HepG2 (cell line): ENCODE results near the gene STYK1. TPM values are rescaled to one million over a fixed set of nuclear protein-coding genes. Genes with fewer than 3 reads are reported as not detected.

Experiments used
- FOXJ3 ChIP-seq: sonication (generic); formaldehyde crosslinking; IDR thresholded peaks from 2 replicates; pipeline ENCODE4 v1.4.0; 2020; ENCODE audit warnings: missing genetic modification reagents, mild to moderate bottlenecking, borderline replicate concordance
- MEIS2 ChIP-seq: sonication (generic); formaldehyde crosslinking; IDR thresholded peaks from 2 replicates; pipeline ENCODE4 v1.9.0; 2021; ENCODE audit warnings: mild to moderate bottlenecking, missing genetic modification reagents
- NCOA2 ChIP-seq: sonication (generic); formaldehyde crosslinking; IDR thresholded peaks from 2 replicates; pipeline ENCODE4 v1.8.0; 2022; ENCODE audit warnings: inconsistent platforms
- PITX1 ChIP-seq: sonication (generic); formaldehyde crosslinking; IDR thresholded peaks from 2 replicates; pipeline ENCODE4 v1.5.1; 2020; ENCODE audit warnings: mild to moderate bottlenecking, missing genetic modification reagents
- RAD21 ChIP-seq: fragments of 450-650 bp; formaldehyde crosslinking; IDR thresholded peaks from 2 replicates; pipeline ENCODE4 v1.5.0; 2020; ENCODE audit warnings: mild to moderate bottlenecking
- SMAD9 ChIP-seq: sonication (generic); formaldehyde crosslinking; IDR thresholded peaks from 2 replicates; pipeline ENCODE4 v1.5.1; 2020; ENCODE audit warnings: mild to moderate bottlenecking, missing genetic modification reagents
- SOX13 ChIP-seq, 3 experiments: fragments of 450-650 bp in 1 of 3; sonication (generic) in 1 of 3; formaldehyde crosslinking in 1 of 3; IDR thresholded peaks in 2 of 3; conservative IDR thresholded peaks in 1 of 3; 2 replicates each; pipeline versions ENCODE4 v1.5.0 to v1.6.1; 2016 to 2020; ENCODE audit warnings: antibody characterized with exemption in 1 of 3, mild to moderate bottlenecking in 1 of 3, missing compliant biosample characterization in 1 of 3, missing genetic modification reagents in 1 of 3, moderate library complexity in 1 of 3
- TBL1XR1 ChIP-seq: fragments of 150-350 bp; IDR thresholded peaks from 2 replicates; pipeline ENCODE4 v1.6.1; 2014; ENCODE audit warnings: borderline replicate concordance, low read length; ENCODE audit not compliant: partially characterized antibody
- ZFP1 ChIP-seq: IDR thresholded peaks from 2 replicates; pipeline ENCODE4 v1.6.1; 2016
- ZMYM3 ChIP-seq: sonication (generic); formaldehyde crosslinking; IDR thresholded peaks from 2 replicates; pipeline ENCODE4 v1.5.1; 2020; ENCODE audit warnings: mild to moderate bottlenecking, missing genetic modification reagents
- ZNF672 ChIP-seq: sonication (generic); formaldehyde crosslinking; IDR thresholded peaks from 2 replicates; pipeline ENCODE4 v1.8.1; 2022; ENCODE audit warnings: missing genetic modification reagents
- ZNF724P ChIP-seq: sonication (generic); formaldehyde crosslinking; IDR thresholded peaks from 2 replicates; pipeline ENCODE4 v1.8.0; 2022; ENCODE audit warnings: missing genetic modification reagents, borderline replicate concordance
- ZNF782 ChIP-seq: sonication (generic); formaldehyde crosslinking; IDR thresholded peaks from 2 replicates; pipeline ENCODE4 v1.4.0; 2020; ENCODE audit warnings: missing genetic modification reagents, mild to moderate bottlenecking, borderline replicate concordance
- polyA plus RNA-seq, 8 experiments: library from polyadenylated mRNA; depleted of rRNA in 3 of 8; stranded (reverse) in 7 of 8; unstranded in 1 of 8; fragments of >200 nt; fragmentation: Illumina TruSeq in 4 of 8; extraction: Trizol in 4 of 8; gene quantifications; 2 replicates each; pipeline versions ENCODE4 v1.2.1 to v1.2.3, GENCODE V29; 2011 to 2016; ENCODE audit warnings: low read depth in 4 of 8, missing spikeins in 1 of 8, mixed read lengths in 1 of 8; ENCODE audit not compliant: insufficient read depth in 1 of 8
- total RNA-seq, 5 experiments: library from RNA; depleted of rRNA; stranded (reverse); fragments of >200 nt; fragmentation: Illumina TruSeq; extraction: Trizol; gene quantifications; 2 replicates each; pipeline ENCODE4 v1.2.3, GENCODE V29; 2016; ENCODE audit warnings: low read depth in 1 of 5
- TF ChIP-seq, protein P1 (sequence below): sonication (generic); formaldehyde crosslinking; IDR thresholded peaks from 2 replicates; pipeline ENCODE4 v1.8.0; 2022; ENCODE audit warnings: missing genetic modification reagents, mild to moderate bottlenecking, inconsistent platforms, borderline replicate concordance
- TF ChIP-seq, protein P2 (sequence below): sonication (generic); formaldehyde crosslinking; IDR thresholded peaks from 2 replicates; pipeline ENCODE4 v1.8.0; 2022; ENCODE audit warnings: mild to moderate bottlenecking, missing genetic modification reagents, borderline replicate concordance
- TF ChIP-seq, protein P3 (sequence below): sonication (generic); formaldehyde crosslinking; IDR thresholded peaks from 2 replicates; pipeline ENCODE4 v1.4.0; 2020; ENCODE audit warnings: missing genetic modification reagents
- TF ChIP-seq, protein P4 (sequence below), 2 experiments: IDR thresholded peaks; 2 replicates each; pipeline ENCODE4 v1.6.1; 2011 to 2012; ENCODE audit warnings: low read length in 2 of 2, borderline replicate concordance in 1 of 2, low read depth in 1 of 2, mild to moderate bottlenecking in 1 of 2, moderate library complexity in 1 of 2
- TF ChIP-seq, protein P5 (sequence below): sonication (generic); formaldehyde crosslinking; IDR thresholded peaks from 2 replicates; pipeline ENCODE4 v1.9.0; 2021; ENCODE audit warnings: missing genetic modification reagents, borderline replicate concordance

STYK1 gene
- total and polyA plus RNA-seq, 2 of the 13 experiments (the other 11 are each of a cell fraction or from before 2014, with no cell fraction given) = not detected

DNA sequence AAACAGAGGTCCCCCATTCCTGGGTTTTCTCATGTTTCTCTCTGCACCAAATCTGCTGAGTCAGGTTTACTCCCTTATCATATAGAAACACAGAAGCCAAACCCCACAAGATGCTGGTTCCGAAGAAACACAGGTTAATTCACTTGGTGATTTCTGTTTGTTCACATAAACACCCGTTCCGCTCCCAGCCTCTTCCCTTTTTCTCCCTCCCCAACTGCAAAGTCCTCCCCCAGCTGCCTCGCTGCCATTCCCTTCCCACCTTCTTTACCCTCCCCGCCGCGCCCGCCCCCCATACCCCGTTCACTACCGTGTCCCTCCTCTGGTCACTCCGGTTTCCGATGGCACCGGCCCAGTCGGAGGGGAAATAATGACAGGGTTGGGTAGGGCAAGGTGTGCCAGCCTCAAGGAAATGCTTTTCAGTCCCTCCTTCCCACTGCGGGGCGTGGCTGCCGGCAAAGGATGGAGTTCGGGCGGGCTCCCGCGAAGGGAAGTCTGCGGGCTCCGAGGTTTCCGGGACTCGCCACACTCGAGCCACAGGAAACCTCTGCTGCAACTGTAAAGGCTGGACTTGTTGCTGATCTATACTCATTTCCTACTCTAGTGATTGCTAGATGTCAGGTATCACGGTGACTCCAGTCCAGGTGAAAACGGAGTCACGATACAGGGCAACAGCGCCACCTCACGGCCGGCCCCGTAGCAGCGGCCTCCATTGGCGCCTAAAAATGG lies at the start of gene STYK1 (continued):
- TF ChIP-seq, protein P1, sequence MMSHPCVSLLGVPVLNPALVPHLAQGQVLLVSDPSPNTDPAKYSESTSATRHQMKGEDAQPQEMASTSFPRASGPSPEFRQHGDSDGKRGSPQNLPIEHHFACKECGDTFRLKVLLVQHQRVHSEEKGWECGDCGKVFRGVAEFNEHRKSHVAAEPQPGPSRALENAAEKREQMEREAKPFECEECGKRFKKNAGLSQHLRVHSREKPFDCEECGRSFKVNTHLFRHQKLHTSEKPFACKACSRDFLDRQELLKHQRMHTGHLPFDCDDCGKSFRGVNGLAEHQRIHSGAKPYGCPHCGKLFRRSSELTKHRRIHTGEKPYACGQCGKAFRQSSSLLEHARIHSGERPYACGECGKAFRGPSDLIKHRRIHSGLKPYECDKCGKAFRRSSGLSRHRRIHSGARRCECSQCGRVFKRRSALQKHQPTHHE (CRISPR knock-in tag) = no peak
- TF ChIP-seq ZNF782 (CRISPR knock-in tag) (no peak), MEIS2 (CRISPR knock-in tag) (0 out of 2 replicates have a peak, but pooled peaks have one; percentile 31), SMAD9 (CRISPR knock-in tag) (no peak), NCOA2 (no peak), ZMYM3 (CRISPR knock-in tag) (no peak), FOXJ3 (CRISPR knock-in tag) (no peak), PITX1 (CRISPR knock-in tag) (no peak), SOX13 (IDR thresholded peaks at IDR 0.05) (no peak), SOX13 (CRISPR knock-in tag; conservative IDR thresholded peaks at IDR 0.05 in 1 of 2, IDR thresholded peaks at IDR 0.05 in 1 of 2) (no peak), RAD21 (peak; percentile 54; the same call in 1 of the 2 replicates), ZNF672 (CRISPR knock-in tag) (no peak), ZNF724P (CRISPR knock-in tag) (no peak), TBL1XR1 (no peak), ZFP1 (CRISPR knock-in tag) (no peak)
- TF ChIP-seq, protein P2, sequence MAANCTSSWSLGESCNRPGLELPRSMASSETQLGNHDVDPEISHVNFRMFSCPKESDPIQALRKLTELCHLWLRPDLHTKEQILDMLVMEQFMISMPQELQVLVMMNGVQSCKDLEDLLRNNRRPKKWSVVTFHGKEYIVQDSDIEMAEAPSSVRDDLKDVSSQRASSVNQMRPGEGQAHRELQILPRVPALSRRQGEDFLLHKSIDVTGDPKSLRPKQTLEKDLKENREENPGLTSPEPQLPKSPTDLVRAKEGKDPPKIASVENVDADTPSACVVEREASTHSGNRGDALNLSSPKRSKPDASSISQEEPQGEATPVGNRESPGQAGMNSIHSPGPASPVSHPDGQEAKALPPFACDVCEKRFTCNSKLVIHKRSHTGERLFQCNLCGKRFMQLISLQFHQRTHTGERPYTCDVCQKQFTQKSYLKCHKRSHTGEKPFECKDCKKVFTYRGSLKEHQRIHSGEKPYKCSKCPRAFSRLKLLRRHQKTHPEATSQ (CRISPR knock-in tag) = no peak
- TF ChIP-seq, protein P3, sequence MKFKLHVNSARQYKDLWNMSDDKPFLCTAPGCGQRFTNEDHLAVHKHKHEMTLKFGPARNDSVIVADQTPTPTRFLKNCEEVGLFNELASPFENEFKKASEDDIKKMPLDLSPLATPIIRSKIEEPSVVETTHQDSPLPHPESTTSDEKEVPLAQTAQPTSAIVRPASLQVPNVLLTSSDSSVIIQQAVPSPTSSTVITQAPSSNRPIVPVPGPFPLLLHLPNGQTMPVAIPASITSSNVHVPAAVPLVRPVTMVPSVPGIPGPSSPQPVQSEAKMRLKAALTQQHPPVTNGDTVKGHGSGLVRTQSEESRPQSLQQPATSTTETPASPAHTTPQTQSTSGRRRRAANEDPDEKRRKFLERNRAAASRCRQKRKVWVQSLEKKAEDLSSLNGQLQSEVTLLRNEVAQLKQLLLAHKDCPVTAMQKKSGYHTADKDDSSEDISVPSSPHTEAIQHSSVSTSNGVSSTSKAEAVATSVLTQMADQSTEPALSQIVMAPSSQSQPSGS (CRISPR knock-in tag) = no peak
- TF ChIP-seq, protein P4, sequence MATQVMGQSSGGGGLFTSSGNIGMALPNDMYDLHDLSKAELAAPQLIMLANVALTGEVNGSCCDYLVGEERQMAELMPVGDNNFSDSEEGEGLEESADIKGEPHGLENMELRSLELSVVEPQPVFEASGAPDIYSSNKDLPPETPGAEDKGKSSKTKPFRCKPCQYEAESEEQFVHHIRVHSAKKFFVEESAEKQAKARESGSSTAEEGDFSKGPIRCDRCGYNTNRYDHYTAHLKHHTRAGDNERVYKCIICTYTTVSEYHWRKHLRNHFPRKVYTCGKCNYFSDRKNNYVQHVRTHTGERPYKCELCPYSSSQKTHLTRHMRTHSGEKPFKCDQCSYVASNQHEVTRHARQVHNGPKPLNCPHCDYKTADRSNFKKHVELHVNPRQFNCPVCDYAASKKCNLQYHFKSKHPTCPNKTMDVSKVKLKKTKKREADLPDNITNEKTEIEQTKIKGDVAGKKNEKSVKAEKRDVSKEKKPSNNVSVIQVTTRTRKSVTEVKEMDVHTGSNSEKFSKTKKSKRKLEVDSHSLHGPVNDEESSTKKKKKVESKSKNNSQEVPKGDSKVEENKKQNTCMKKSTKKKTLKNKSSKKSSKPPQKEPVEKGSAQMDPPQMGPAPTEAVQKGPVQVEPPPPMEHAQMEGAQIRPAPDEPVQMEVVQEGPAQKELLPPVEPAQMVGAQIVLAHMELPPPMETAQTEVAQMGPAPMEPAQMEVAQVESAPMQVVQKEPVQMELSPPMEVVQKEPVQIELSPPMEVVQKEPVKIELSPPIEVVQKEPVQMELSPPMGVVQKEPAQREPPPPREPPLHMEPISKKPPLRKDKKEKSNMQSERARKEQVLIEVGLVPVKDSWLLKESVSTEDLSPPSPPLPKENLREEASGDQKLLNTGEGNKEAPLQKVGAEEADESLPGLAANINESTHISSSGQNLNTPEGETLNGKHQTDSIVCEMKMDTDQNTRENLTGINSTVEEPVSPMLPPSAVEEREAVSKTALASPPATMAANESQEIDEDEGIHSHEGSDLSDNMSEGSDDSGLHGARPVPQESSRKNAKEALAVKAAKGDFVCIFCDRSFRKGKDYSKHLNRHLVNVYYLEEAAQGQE (IDR thresholded peaks at IDR 0.05; ENCODE audit: borderline replicate concordance in 1 of 2, low read depth in 1 of 2, low read length in 2 of 2) = no peak
- TF ChIP-seq, protein P5, sequence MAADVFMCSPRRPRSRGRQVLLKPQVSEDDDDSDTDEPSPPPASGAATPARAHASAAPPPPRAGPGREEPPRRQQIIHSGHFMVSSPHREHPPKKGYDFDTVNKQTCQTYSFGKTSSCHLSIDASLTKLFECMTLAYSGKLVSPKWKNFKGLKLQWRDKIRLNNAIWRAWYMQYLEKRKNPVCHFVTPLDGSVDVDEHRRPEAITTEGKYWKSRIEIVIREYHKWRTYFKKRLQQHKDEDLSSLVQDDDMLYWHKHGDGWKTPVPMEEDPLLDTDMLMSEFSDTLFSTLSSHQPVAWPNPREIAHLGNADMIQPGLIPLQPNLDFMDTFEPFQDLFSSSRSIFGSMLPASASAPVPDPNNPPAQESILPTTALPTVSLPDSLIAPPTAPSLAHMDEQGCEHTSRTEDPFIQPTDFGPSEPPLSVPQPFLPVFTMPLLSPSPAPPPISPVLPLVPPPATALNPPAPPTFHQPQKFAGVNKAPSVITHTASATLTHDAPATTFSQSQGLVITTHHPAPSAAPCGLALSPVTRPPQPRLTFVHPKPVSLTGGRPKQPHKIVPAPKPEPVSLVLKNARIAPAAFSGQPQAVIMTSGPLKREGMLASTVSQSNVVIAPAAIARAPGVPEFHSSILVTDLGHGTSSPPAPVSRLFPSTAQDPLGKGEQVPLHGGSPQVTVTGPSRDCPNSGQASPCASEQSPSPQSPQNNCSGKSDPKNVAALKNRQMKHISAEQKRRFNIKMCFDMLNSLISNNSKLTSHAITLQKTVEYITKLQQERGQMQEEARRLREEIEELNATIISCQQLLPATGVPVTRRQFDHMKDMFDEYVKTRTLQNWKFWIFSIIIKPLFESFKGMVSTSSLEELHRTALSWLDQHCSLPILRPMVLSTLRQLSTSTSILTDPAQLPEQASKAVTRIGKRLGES (CRISPR knock-in tag) = no peak
